ENCODE measurements around the gene CD96. TPM values are rescaled to one million over a fixed set of nuclear protein-coding genes. Genes with fewer than 3 reads are reported as not detected.
"Not testable (repeated sequence)": the region's sequence is repeated elsewhere in the genome, so short reads cannot be mapped to it uniquely, and the experiment has no call there.

CD96 gene
- total RNA-seq, 1 donor from 2014 or later = not detected

DNA sequence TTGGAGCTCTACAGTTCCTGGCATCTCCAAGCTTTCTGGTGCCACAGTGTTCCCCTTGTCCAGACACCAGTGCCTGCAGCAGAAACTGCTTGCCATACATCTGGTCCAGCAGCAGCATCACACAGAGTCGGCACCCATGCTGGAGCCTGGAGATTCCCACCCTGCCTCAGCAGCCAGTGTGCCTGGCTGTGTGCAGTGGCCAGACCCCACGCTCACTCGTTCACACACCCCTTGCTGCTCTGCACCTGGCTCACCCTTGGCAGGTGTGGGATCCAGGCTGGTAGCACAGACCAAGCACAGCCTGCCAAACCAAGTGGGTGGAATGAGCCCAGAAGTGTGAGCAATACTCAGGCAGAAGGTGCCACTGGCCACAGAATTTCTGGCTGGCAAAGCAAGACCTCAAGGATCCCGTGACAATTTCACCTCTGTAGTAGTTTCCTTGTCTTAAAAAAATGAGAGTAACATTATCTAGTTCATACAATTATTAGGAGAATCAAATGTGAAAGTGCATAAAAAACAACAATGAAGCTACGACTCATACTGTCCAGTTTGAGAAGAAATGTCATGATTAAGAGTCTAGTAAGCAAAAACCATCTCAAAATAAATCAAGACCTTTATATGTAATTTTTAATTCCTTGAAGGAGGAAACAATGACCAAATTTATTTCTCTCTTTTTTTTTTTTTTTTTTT, 76.1 kb downstream of the CD96 start:
- TF ChIP-seq, protein P1, sequence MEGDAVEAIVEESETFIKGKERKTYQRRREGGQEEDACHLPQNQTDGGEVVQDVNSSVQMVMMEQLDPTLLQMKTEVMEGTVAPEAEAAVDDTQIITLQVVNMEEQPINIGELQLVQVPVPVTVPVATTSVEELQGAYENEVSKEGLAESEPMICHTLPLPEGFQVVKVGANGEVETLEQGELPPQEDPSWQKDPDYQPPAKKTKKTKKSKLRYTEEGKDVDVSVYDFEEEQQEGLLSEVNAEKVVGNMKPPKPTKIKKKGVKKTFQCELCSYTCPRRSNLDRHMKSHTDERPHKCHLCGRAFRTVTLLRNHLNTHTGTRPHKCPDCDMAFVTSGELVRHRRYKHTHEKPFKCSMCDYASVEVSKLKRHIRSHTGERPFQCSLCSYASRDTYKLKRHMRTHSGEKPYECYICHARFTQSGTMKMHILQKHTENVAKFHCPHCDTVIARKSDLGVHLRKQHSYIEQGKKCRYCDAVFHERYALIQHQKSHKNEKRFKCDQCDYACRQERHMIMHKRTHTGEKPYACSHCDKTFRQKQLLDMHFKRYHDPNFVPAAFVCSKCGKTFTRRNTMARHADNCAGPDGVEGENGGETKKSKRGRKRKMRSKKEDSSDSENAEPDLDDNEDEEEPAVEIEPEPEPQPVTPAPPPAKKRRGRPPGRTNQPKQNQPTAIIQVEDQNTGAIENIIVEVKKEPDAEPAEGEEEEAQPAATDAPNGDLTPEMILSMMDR (conservative IDR thresholded peaks at IDR 0.05) = no peak
- no peak overlapping the region for H3K27ac Mint-ChIP-seq (ENCODE audit: unreplicated experiment)
- peaks cover 2% of the 10 kb centered on the region for H3K9me3 Mint-ChIP-seq
- no peaks in the 10 kb centered on the region for H3K4me1 Mint-ChIP-seq
- H3K27me3 Mint-ChIP-seq (ENCODE audit: low read depth) = no peaks in the 10 kb centered on the region
- no peak for DNase-seq (ENCODE audit: low read depth, low spot score)
- H3K4me3 Mint-ChIP-seq = no peak overlapping the region
- H3K36me3 Mint-ChIP-seq (ENCODE audit: low read depth) = no peaks in the 10 kb centered on the region

DNA sequence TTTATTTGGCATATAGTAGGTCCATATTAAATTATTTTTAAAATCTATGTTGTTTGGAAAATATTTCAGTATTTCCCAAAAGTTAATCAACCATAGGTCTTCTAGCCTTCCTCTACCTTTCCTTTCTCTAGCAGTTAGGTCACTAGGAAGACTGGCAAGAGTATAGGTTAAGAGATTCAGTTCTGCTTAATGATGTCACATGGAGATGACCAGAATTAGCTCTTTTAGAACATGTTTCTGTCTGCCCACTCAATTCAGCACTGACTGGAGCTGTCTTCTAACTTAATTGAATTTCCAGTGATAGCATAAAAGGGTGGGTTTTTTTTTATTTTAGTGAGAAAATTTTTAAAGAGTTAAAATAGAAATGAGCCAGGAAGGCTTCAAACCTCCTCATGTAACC, 76.9 kb downstream of the CD96 start:
- Mint-ChIP-seq H3K4me3 (no peak overlapping the region), H3K27ac (ENCODE audit: unreplicated experiment) (no peak overlapping the region), H3K36me3 (ENCODE audit: low read depth) (no peaks in the 10 kb centered on the region), H3K27me3 (ENCODE audit: low read depth) (no peaks in the 10 kb centered on the region), H3K4me1 (no peaks in the 10 kb centered on the region), H3K9me3 (peaks cover 2% of the 10 kb centered on the region)
- no peak for DNase-seq (ENCODE audit: low read depth, low spot score)
- TF ChIP-seq, protein P1 (conservative IDR thresholded peaks at IDR 0.05) = no peak

DNA sequence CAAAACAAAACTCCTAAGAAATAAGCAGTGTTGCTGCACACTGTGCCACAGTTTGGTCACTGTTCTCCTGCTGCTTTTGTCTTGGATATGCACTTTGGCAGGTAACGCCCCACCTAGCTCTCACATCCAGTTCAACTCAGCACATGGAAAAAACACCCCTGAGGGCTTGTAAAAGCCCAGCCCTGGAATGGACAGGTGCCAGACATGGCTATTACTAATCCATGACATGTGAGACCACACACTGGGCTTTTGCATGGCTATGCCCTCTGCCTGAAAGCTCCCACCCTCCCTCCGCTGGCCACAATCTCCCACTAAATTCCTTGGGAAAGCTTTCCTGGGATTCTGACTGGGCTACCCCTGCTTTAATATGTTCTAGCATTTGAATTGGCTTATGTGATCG, 77.8 kb downstream of the CD96 start:
- no peak overlapping the region for H3K27ac Mint-ChIP-seq (ENCODE audit: unreplicated experiment)
- TF ChIP-seq, protein P1 (conservative IDR thresholded peaks at IDR 0.05) = no peak
- H3K4me3 Mint-ChIP-seq = no peak overlapping the region
- no peaks in the 10 kb centered on the region for H3K4me1 Mint-ChIP-seq
- peaks cover 2% of the 10 kb centered on the region for H3K9me3 Mint-ChIP-seq
- no peak for DNase-seq (ENCODE audit: low read depth, low spot score)
- H3K27me3 Mint-ChIP-seq (ENCODE audit: low read depth) = no peaks in the 10 kb centered on the region
- H3K36me3 Mint-ChIP-seq (ENCODE audit: low read depth) = no peaks in the 10 kb centered on the region

DNA sequence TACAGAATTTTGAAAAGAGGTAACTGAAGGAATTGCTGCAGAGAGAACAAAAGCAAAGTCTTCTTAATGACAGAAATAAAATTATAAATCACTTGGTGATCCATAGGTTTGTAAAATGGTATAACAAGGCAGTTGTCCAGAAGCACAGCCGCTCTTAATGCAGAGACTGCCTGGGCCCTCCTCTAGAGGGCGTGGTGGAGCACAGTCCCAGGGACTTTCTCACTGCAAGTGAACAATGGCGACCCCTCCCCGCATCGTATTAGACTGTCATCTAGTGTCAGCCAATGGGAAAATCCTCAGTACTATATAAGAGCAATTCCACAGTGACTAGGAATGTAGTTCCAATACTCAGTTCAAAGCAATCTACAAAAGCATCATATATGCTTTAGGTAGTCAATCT, 79.5 kb downstream of the CD96 start:
- DNase-seq (ENCODE audit: low read depth, low spot score) = peak; percentile 42
- Mint-ChIP-seq H3K27ac (ENCODE audit: unreplicated experiment) (no peak overlapping the region), H3K4me3 (no peak overlapping the region), H3K4me1 (no peaks in the 10 kb centered on the region), H3K27me3 (ENCODE audit: low read depth) (no peaks in the 10 kb centered on the region), H3K36me3 (ENCODE audit: low read depth) (no peaks in the 10 kb centered on the region), H3K9me3 (no peaks in the 10 kb centered on the region)
- TF ChIP-seq, protein P1 (conservative IDR thresholded peaks at IDR 0.05) = peak; percentile 55

DNA sequence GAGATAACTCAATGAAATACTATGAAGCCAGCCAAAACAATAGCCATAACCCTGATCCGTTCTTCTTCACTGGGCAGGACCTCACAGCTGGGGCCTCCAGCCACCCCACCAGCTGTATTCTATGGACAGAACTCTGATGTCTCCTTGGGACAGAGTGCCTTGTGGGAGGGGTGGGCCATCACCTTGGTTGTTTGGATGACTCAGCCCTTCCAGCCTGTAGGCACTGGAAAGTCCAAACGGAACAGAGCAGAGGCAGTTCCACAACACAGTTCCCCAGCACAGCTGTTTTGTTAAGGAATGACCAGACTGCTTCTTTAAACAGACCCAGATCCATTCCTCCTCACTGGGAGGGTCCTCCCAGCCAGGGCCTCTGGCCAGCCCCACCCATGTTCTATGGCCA, 85.1 kb downstream of the CD96 start:
- Mint-ChIP-seq H3K27me3 (ENCODE audit: low read depth) (no peaks in the 10 kb centered on the region), H3K4me1 (no peaks in the 10 kb centered on the region), H3K27ac (ENCODE audit: unreplicated experiment) (no peak overlapping the region), H3K9me3 (peaks cover 22% of the 10 kb centered on the region), H3K4me3 (no peak overlapping the region), H3K36me3 (ENCODE audit: low read depth) (peaks cover 7% of the 10 kb centered on the region)
- no peak for DNase-seq (ENCODE audit: low read depth, low spot score)
- TF ChIP-seq, protein P1 (conservative IDR thresholded peaks at IDR 0.05) = no peak

DNA sequence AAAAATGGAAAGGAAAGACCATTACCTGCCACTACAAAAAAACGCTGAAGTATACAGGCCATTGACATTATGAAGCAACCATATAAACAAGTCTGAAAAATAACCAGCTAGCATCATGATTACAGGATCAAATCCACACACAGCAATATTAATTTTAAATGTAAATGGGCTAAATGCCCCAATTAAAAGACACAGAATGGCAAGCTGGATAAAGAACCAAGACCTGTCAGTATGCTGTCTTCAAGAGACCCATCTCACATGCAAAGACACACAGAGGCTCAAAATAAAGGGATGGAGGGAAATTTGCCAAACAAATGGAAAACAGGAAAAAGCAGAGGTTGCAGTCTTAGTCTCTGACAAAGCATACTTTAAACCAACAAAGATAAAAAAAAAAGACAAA, 87.0 kb downstream of the CD96 start:
- DNase-seq (ENCODE audit: low read depth, low spot score); H3K4me3 Mint-ChIP-seq; H3K27ac Mint-ChIP-seq (ENCODE audit: unreplicated experiment); H3K36me3 Mint-ChIP-seq (ENCODE audit: low read depth); H3K4me1 Mint-ChIP-seq; H3K27me3 Mint-ChIP-seq (ENCODE audit: low read depth): not testable (repeated sequence)
- peaks cover 22% of the 10 kb centered on the region for H3K9me3 Mint-ChIP-seq

DNA sequence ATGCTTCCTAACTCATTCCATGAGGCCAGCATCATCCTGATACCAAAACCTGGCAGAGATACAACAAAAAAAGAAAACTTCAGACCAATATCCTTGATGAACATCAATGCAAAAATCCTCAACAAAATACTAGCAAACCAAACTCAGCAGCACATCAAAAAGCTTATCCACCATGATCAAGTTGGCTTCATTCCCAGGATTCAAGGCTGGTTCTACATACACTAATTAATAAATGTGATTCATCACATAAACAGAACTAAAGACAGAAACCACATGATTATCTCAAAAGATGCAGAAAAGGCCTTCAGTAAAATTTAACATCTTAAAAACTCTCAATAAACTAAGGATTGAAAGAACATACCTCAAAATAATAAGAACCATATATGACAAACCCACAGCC, 88.6 kb downstream of the CD96 start:
- not testable (repeated sequence) for H3K36me3 Mint-ChIP-seq (ENCODE audit: low read depth); H3K27me3 Mint-ChIP-seq (ENCODE audit: low read depth); H3K27ac Mint-ChIP-seq (ENCODE audit: unreplicated experiment); H3K4me1 Mint-ChIP-seq; H3K4me3 Mint-ChIP-seq; DNase-seq (ENCODE audit: low read depth, low spot score)
- H3K9me3 Mint-ChIP-seq = peaks cover 22% of the 10 kb centered on the region
